ENCODE results near the gene TLK2.
"Not testable (repeated sequence)": the region's sequence is repeated elsewhere in the genome, so short reads cannot be mapped to it uniquely, and the experiment has no call there.

DNA sequence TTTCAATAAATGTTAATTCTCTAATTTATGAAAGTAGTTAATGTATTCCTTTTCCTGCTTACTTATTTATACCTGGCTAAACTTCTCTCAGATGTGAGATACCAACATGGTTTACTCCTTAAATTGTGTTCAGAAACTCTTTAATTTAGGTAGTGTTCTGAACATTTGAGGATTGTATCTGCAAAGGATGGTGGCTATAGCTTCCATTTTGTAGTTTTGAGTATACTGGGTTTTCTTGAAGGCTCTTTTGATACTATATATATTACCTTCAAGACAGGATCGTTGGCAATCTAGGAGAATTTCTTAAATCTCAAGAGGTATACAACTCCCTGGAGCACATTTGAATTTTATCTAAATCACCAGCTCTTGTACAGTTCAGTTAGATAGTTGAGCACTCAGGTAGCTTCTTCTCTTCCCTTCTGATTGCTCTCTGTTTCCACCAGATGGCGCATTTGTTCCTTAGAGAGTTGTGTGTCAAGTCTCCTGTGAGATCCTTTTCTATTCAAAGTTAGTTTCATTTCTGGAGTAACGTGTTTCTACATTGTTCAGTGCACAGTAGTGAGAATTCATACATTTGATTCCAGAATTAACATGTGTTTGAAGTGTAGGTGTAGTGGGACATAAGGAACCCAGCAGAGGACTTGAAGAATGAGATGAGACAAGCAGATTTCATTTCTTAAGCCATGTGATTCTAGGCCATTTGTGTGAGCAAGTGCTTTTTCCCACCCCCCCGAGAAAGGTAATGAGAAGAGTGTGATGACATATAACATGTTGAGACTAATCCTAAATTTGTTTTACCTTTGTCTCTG lies 74.4 kb downstream of the TLK2 start:
- TF ChIP-seq POLR2A, EP300, POLR2AphosphoS5 (IDR thresholded peaks at IDR 0.05): not testable (repeated sequence)
- TF ChIP-seq, protein P1, sequence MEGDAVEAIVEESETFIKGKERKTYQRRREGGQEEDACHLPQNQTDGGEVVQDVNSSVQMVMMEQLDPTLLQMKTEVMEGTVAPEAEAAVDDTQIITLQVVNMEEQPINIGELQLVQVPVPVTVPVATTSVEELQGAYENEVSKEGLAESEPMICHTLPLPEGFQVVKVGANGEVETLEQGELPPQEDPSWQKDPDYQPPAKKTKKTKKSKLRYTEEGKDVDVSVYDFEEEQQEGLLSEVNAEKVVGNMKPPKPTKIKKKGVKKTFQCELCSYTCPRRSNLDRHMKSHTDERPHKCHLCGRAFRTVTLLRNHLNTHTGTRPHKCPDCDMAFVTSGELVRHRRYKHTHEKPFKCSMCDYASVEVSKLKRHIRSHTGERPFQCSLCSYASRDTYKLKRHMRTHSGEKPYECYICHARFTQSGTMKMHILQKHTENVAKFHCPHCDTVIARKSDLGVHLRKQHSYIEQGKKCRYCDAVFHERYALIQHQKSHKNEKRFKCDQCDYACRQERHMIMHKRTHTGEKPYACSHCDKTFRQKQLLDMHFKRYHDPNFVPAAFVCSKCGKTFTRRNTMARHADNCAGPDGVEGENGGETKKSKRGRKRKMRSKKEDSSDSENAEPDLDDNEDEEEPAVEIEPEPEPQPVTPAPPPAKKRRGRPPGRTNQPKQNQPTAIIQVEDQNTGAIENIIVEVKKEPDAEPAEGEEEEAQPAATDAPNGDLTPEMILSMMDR (IDR thresholded peaks at IDR 0.05), result peak; percentile 23 to 32

Measured in suprapubic skin (tissue), 4 donors.